Endothelial cell (in vitro differentiated cells): Measurements from ENCODE around the gene DUSP9. TPM values are rescaled to one million over a fixed set of nuclear protein-coding genes. Genes with fewer than 3 reads are reported as not detected.

Experiments
- DNase-seq: peaks from one replicate; pipeline ENCODE4 v3.0.0; 2021; ENCODE audit warnings: low spot score
- H3K27ac Mint-ChIP-seq: one replicate; pipeline ENCODE4 v1.8.0; 2021; ENCODE audit warnings: mixed read lengths, inconsistent platforms; ENCODE audit not compliant: unreplicated experiment
- H3K27me3 Mint-ChIP-seq: one replicate; pipeline ENCODE4 v1.8.0; 2021; ENCODE audit warnings: mild to moderate bottlenecking, moderate library complexity, mixed read lengths, inconsistent platforms; ENCODE audit not compliant: unreplicated experiment
- H3K36me3 Mint-ChIP-seq: one replicate; pipeline ENCODE4 v1.8.0; 2021; ENCODE audit warnings: mild to moderate bottlenecking, low read depth, mixed read lengths, inconsistent platforms; ENCODE audit not compliant: unreplicated experiment
- H3K4me1 Mint-ChIP-seq: one replicate; pipeline ENCODE4 v1.8.0; 2021; ENCODE audit warnings: mild to moderate bottlenecking, mixed read lengths, inconsistent platforms; ENCODE audit not compliant: unreplicated experiment
- H3K4me3 Mint-ChIP-seq: one replicate; pipeline ENCODE4 v1.8.0; 2021; ENCODE audit warnings: mild to moderate bottlenecking, mixed read lengths, inconsistent platforms; ENCODE audit not compliant: unreplicated experiment
- H3K9me3 Mint-ChIP-seq: one replicate; pipeline ENCODE4 v1.8.0; 2021; ENCODE audit warnings: mixed read lengths, inconsistent platforms; ENCODE audit not compliant: unreplicated experiment
- CTCF ChIP-seq: fragments of 200-600 bp; sonication (generic); IDR thresholded peaks from one replicate; pipeline ENCODE4 v1.5.0; 2021; ENCODE audit warnings: antibody characterized with exemption; ENCODE audit not compliant: unreplicated experiment
- total RNA-seq: library from RNA; stranded (reverse); fragmentation: NEBNext Ultra II Directional; extraction: Animal tissue kit (Norgen Biotek cat#: 25700); gene quantifications from one replicate; pipeline ENCODE4 v1.2.1, GENCODE V29; 2021; ENCODE audit not compliant: unreplicated experiment

Gene DUSP9
- total RNA-seq, 1 donor from 2014 or later, result not detected

DNA sequence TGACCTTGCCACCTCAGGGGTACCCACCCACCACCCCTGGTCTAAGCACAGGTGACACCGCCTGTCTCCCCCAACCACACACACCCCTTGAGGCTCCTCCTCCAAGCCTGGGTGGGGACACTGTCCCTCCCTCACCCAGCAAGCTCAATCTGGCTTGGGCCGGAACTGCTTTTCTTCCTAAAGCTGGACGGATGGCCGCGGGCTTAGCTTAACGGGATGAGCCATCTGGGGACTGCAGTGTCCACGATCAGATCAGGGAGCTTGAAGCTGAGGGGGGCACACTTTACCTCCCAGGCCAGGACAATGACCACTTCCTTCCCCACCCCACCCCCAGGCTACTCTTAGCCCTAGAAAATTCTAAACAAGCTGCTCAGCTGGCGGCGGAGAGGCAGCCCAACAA lies 39.7 kb downstream of the DUSP9 start:
- no peak for TF ChIP-seq CTCF
- H3K4me1 Mint-ChIP-seq, result peaks cover 2% of the 10 kb centered on the region
- no peak for DNase-seq
- peaks cover 1% of the 10 kb centered on the region for H3K27me3 Mint-ChIP-seq
- H3K27ac Mint-ChIP-seq, result no peak overlapping the region
- no peak overlapping the region for H3K4me3 Mint-ChIP-seq
- no peaks in the 10 kb centered on the region for H3K9me3 Mint-ChIP-seq
- no peaks in the 10 kb centered on the region for H3K36me3 Mint-ChIP-seq

GRCh38 chrX:153687121-153688039 lies 40.4 kb downstream of the DUSP9 start, which contains the start of gene SLC6A8:
Gene SLC6A8, plus strand, starts transcription at chrX:153687926. Its CDS starts 649 bp downstream, at chrX:153688575.
- Mint-ChIP-seq H3K27ac (no peak within 1 kb of the TSS), H3K27me3 (peaks cover 1% of the 10 kb centered on the region), H3K4me1 (peaks cover 2% of the 10 kb centered on the region), H3K9me3 (no peaks in the 10 kb centered on the region), H3K4me3 (no peak within 1 kb of the TSS), H3K36me3 (no peaks in the 10 kb centered on the region)
- TF ChIP-seq CTCF, result no peak
- DNase-seq, result peak; percentile 60

DNA sequence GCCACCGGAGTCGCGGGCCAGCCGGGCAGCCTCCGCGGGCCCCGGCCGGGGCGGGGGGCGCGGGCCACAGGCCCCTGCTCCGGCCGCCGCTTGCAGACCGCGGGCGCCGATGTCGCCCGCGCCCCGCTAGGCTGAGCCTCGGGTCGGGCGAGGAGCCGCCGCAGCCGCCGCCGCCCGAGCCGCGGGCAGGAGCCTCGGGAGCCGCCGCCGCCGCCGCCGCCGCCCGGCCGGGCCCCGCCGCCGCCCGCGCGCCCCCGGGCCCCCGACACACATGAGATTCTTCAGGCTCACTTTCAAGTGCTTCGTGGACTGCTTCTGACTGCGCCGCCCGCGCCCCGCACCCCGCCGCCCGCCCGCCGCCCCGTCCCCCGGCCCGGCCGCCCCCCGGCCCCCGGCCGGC lies 41.1 kb downstream of the DUSP9 start:
- Mint-ChIP-seq H3K27me3 (peaks cover 1% of the 10 kb centered on the region), H3K4me3 (no peak overlapping the region), H3K36me3 (no peaks in the 10 kb centered on the region), H3K9me3 (no peaks in the 10 kb centered on the region), H3K4me1 (peaks cover 2% of the 10 kb centered on the region), H3K27ac (no peak overlapping the region)
- no peak for TF ChIP-seq CTCF
- no peak for DNase-seq

DNA sequence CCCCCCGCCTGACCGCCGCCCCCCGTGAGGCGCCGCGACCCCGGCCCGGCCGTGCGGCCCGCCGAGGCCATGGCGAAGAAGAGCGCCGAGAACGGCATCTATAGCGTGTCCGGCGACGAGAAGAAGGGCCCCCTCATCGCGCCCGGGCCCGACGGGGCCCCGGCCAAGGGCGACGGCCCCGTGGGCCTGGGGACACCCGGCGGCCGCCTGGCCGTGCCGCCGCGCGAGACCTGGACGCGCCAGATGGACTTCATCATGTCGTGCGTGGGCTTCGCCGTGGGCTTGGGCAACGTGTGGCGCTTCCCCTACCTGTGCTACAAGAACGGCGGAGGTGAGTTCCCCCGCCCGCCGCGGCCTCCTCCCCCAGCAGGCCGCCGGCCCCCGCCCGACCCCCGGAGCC lies 41.5 kb downstream of the DUSP9 start:
- no peaks in the 10 kb centered on the region for H3K36me3 Mint-ChIP-seq
- no peak overlapping the region for H3K27ac Mint-ChIP-seq
- H3K9me3 Mint-ChIP-seq, result no peaks in the 10 kb centered on the region
- no peak for TF ChIP-seq CTCF
- no peak overlapping the region for H3K4me3 Mint-ChIP-seq
- H3K27me3 Mint-ChIP-seq, result peaks cover 1% of the 10 kb centered on the region
- H3K4me1 Mint-ChIP-seq, result peaks cover 2% of the 10 kb centered on the region
- no peak for DNase-seq

DNA sequence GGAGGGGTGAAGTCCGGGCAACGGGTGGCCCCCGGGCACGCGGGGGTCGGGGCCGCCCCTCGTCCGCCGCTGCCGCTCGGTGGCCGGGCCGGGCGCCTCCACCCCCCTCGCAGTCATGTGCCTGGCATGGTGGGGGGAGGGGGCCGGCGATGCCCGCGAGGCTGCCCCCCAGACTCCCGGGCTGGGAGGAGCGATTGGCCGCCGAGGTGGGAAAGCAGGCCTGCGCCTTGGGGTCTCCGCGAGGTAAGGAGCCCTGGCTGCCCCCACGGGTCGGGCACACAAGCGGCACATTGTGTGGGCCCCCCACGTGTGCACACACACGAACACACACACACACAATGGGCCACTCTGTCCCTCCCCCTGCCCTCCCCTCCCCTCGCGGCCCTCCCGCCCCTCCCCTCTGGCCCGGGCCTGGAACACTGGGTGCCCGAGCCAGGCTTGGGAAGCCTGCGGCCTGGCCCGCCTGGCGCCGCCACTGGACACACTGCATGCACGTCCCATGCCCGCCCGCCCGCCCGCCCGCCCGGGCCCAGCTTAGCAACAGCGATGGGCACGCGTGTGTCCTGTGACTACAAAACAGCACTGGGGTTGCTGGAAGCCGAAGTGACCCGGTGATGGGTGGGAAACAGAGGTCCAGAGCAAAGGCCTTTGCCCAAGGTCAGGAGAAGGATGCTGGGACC lies 42.0 kb downstream of the DUSP9 start:
- peaks cover 2% of the 10 kb centered on the region for H3K4me1 Mint-ChIP-seq
- H3K27ac Mint-ChIP-seq, result no peak overlapping the region
- H3K4me3 Mint-ChIP-seq, result no peak overlapping the region
- peaks cover 1% of the 10 kb centered on the region for H3K27me3 Mint-ChIP-seq
- no peak for TF ChIP-seq CTCF
- no peak for DNase-seq
- H3K9me3 Mint-ChIP-seq, result no peaks in the 10 kb centered on the region
- no peaks in the 10 kb centered on the region for H3K36me3 Mint-ChIP-seq
